Effector memory CD4-positive, alpha-beta T cell (primary cell): ENCODE data around the gene APBB1IP.

Experiments
- DNase-seq, 3 donors: peaks; one replicate each; pipeline ENCODE4 v3.0.0-alpha.2; 2020
- H3K27ac ChIP-seq: 2 replicates; pipeline ENCODE4 v1.7.0; 2013; ENCODE audit warnings: mild to moderate bottlenecking, low read length, moderate library complexity; ENCODE audit not compliant: insufficient read depth, poor library complexity, severe bottlenecking
- H3K27me3 ChIP-seq: replicated peaks from 2 replicates; pipeline ENCODE4 v1.7.0; 2013; ENCODE audit warnings: mild to moderate bottlenecking, low read length; ENCODE audit not compliant: insufficient read depth, control insufficient read depth, poor library complexity, severe bottlenecking
- H3K36me3 ChIP-seq: 2 replicates; pipeline ENCODE4 v1.7.0; 2013; ENCODE audit warnings: mild to moderate bottlenecking, low read length, moderate library complexity; ENCODE audit not compliant: control insufficient read depth, insufficient read depth
- H3K4me1 ChIP-seq: 2 replicates; pipeline ENCODE4 v1.7.0; 2013; ENCODE audit warnings: low read length, mild to moderate bottlenecking; ENCODE audit not compliant: control insufficient read depth, insufficient read depth, poor library complexity, severe bottlenecking
- H3K4me3 ChIP-seq: 2 replicates; pipeline ENCODE4 v1.7.0; 2013; ENCODE audit warnings: low read length, low read depth, mild to moderate bottlenecking; ENCODE audit not compliant: insufficient read depth, poor library complexity, severe bottlenecking
- H3K9me3 ChIP-seq: 2 replicates; pipeline ENCODE4 v1.7.0; 2013; ENCODE audit warnings: mild to moderate bottlenecking, low read length, moderate library complexity; ENCODE audit not compliant: control insufficient read depth

The APBB1IP gene

DNA sequence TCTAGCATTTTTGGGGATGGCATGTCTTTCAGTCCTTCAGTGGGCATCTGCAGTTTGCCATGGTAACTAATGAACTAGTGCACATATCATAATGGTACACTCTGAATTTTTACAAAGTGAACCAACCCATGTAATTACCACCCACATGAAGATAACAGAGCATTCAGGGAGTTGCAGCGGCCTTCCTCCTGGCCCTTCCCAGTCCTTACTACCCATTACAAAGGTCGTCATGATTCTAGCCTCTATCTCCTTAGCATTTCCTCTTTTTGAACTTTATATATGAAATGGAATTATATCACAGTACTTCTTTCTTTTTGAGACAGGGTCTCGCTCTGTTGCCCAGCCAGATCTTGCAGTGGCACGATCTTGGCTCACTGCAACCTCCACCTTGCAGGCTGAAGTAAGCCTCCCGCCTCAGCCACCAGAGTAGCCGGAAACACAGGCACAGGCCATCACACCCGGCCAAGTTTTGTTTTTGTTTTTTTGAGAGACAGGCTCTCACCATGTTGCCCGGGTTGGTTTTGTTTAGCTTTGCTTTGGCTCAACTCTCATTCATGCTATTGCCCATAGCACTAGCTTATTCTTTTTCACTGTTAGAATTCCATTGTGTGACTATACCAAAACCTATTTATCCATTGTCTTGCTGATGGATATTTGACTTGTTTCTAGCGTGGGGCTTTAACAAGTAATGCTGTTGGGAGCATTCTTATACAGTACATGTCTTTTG, 79.2 kb downstream of the APBB1IP start:
- Histone ChIP-seq H3K4me1 (no peaks in the 10 kb centered on the region), H3K27ac (no peak overlapping the region), H3K4me3 (no peak overlapping the region), H3K9me3 (no peaks in the 10 kb centered on the region), H3K27me3 (no peaks in the 10 kb centered on the region), H3K36me3 (peaks cover 61% of the 10 kb centered on the region)
- no peak for DNase-seq

GRCh38 chr10:26519803-26520202, 81.7 kb downstream of the APBB1IP start:
- H3K4me3 ChIP-seq = no peak overlapping the region
- peaks cover 55% of the 10 kb centered on the region for H3K36me3 ChIP-seq
- no peak for DNase-seq
- no peaks in the 10 kb centered on the region for H3K4me1 ChIP-seq
- H3K27ac ChIP-seq = no peak overlapping the region
- no peaks in the 10 kb centered on the region for H3K27me3 ChIP-seq
- H3K9me3 ChIP-seq = no peaks in the 10 kb centered on the region

- H3K27ac ChIP-seq = no peak overlapping the region
- H3K9me3 ChIP-seq = no peaks in the 10 kb centered on the region
- no peaks in the 10 kb centered on the region for H3K4me1 ChIP-seq
- H3K36me3 ChIP-seq = peaks cover 56% of the 10 kb centered on the region
- H3K4me3 ChIP-seq = no peak overlapping the region
- no peak for DNase-seq
- no peaks in the 10 kb centered on the region for H3K27me3 ChIP-seq
These were observed 82.4 kb downstream of the APBB1IP start for GRCh38 chr10:26520575-26520974.

DNA sequence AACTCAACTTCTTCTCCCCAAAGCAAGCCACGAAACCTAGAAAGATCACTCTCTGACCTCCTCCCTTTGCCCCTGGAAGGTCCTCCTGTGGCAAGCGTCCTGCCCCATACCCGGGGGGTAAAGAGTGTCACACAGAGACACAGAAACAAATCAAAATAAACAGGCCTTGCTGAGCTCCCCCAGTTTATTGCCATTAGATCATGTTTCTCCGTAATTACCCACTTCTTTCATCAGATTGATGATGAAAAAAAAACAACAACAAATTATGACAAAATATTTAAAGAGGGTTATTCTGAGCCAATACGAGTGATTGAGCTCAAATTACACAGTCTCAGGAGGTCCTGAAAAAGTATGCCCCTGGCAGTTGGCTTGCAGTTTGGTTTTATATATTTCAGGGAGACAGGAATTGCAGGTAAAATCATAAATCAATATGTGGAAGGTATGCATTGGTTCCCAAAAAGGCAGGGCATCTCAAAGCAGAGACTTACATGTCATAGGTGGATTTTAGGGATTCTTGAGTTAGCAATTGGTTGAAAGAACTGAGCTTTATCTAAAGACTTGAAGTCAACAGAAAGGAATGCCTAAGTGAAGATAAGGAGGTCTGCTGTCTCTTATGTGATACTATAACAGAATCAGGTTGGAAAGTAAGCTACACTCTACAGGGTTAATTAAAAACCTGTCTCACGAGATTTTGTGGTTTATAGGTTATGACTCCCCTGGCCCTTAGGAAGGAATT, 86.2 kb downstream of the APBB1IP start:
- no peak for DNase-seq
- Histone ChIP-seq H3K36me3 (peaks cover 48% of the 10 kb centered on the region), H3K27ac (no peak overlapping the region), H3K4me3 (no peak overlapping the region), H3K27me3 (no peaks in the 10 kb centered on the region), H3K4me1 (no peaks in the 10 kb centered on the region), H3K9me3 (no peaks in the 10 kb centered on the region)

DNA sequence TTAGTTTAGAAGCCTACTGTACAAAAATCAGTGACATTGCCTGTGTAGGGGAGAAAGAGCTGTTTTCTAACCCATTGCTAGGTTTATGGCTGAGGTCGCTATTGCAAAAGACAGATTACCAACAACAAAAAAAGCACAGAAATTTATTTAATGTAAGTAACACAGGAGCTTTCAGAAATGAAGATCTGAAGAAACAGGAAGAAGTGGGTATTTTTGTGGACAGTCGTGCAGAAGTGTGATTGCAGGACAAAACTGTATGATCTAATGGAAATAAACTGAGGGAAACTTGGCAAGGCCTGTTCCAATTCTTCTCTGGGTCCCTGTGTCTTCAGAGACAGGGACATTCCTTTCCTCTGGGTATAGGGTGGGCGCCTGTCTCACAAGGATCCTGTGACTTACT, 87.4 kb downstream of the APBB1IP start:
- Histone ChIP-seq H3K4me3 (no peak overlapping the region), H3K4me1 (no peaks in the 10 kb centered on the region), H3K27ac (no peak overlapping the region), H3K27me3 (no peaks in the 10 kb centered on the region), H3K36me3 (peaks cover 43% of the 10 kb centered on the region), H3K9me3 (no peaks in the 10 kb centered on the region)
- no peak for DNase-seq

DNA sequence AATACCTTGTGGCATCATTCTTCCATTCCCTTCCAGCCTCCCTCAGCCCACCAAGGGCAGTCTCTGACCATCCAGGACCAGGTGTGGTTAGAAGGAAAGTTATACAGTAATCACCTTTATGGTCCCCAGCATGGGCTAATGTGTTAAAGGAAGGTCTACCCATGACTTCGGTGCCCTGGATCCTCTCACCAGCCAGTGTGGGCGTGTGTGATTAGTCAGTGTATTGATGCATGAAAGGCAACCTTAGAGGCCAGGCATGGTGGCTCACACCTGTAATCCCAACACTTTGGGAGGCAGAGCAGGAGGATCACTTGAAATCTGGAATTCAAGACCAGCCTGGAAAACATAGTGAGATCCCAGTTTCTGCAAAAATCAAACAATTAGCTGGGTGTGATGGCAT, 88.9 kb downstream of the APBB1IP start:
- Histone ChIP-seq H3K36me3 (peaks cover 34% of the 10 kb centered on the region), H3K27me3 (no peaks in the 10 kb centered on the region), H3K27ac (no peak overlapping the region), H3K4me3 (no peak overlapping the region), H3K4me1 (no peaks in the 10 kb centered on the region), H3K9me3 (no peaks in the 10 kb centered on the region)
- no peak for DNase-seq

GRCh38 chr10:26528048-26528447, 89.9 kb downstream of the APBB1IP start:
- Histone ChIP-seq H3K36me3 (peaks cover 34% of the 10 kb centered on the region), H3K4me1 (no peaks in the 10 kb centered on the region), H3K27ac (no peak overlapping the region), H3K27me3 (no peaks in the 10 kb centered on the region), H3K9me3 (no peaks in the 10 kb centered on the region), H3K4me3 (no peak overlapping the region)
- no peak for DNase-seq

GRCh38 chr10:26528715-26529393, 90.7 kb downstream of the APBB1IP start:
- Histone ChIP-seq H3K36me3 (peaks cover 39% of the 10 kb centered on the region), H3K9me3 (no peaks in the 10 kb centered on the region), H3K27me3 (no peaks in the 10 kb centered on the region), H3K4me3 (no peak overlapping the region), H3K27ac (no peak overlapping the region), H3K4me1 (no peaks in the 10 kb centered on the region)
- DNase-seq = no peak

- Histone ChIP-seq H3K36me3 (peaks cover 43% of the 10 kb centered on the region), H3K27ac (no peak overlapping the region), H3K9me3 (no peaks in the 10 kb centered on the region), H3K4me3 (no peak overlapping the region), H3K4me1 (no peaks in the 10 kb centered on the region), H3K27me3 (no peaks in the 10 kb centered on the region)
- no peak for DNase-seq
These were observed 96.2 kb downstream of the APBB1IP start for GRCh38 chr10:26534384-26534783.

- H3K27me3 ChIP-seq = no peaks in the 10 kb centered on the region
- H3K9me3 ChIP-seq = no peaks in the 10 kb centered on the region
- no peak overlapping the region for H3K4me3 ChIP-seq
- peaks cover 58% of the 10 kb centered on the region for H3K36me3 ChIP-seq
- no peaks in the 10 kb centered on the region for H3K4me1 ChIP-seq
- H3K27ac ChIP-seq = no peak overlapping the region
- no peak for DNase-seq
These were observed 102.5 kb downstream of the APBB1IP start for GRCh38 chr10:26540601-26541000.
